HG03439 (cell line): ENCODE data around the gene ZNF396.
A peak's percentile ranks its signal among the peaks of the same experiment; 100 is the strongest.

Experiments used
- ATAC-seq: cut with Tn5 transposase; IDR thresholded peaks from one replicate; pipeline ENCODE4 v1.9.1; 2021; ENCODE audit warnings: mild to moderate bottlenecking, moderate library complexity; ENCODE audit not compliant: unreplicated experiment

Gene ZNF396

DNA sequence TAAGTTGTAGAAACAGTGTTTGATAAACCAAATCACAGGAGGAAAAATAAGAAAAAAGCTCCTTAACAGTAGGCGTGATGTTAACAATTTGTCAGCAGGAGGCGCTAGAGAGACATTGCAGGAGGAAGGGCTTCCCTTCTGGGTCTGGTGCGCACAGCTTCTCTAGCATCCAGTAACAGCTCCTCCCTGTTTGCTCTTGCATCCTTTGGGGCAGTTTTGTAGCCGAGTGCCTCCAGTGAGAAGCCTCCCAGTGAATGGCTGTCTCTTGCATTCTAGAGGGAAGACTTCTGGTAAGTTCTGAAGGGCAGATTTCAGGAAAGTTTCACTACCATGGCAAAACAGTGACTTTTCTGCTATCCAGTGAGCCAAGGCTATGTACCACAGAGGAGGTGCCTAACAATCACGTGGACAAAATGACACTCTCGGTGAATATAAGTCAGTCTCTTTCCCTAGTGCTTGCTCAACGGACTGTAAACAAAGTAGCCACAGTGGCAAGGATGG lies 9.5 kb upstream of the ZNF396 start:
- ATAC-seq = peak; percentile 88

- ATAC-seq = no peak
Measured at GRCh38 chr18:35383136-35383535, 6.0 kb upstream of the ZNF396 start.

- ATAC-seq = no peak
Measured at GRCh38 chr18:35379421-35379820, 2.3 kb upstream of the ZNF396 start.

GRCh38 chr18:35378574-35378896 lies 1.4 kb upstream of the ZNF396 start:
- ATAC-seq = no peak

- ATAC-seq = no peak
Measured at GRCh38 chr18:35377875-35378573, 887 bp upstream of the ZNF396 start.

DNA sequence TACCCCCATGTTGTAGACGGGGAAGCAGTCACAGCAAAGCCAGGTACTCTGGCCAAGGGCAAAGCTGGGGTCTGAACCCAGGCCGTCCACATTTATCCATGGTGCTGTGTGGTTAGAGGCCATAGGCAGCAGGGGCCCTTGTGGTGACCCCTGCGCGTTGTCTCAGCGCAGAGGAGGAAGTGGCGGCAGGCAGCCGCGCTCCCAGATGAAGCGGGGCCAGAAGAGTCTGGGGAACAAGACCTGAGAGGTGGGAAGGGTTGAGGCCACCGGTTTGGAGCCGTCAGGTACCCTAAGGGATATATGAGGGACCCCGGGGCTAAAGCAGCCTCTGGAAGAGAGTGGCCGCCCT lies 770 bp downstream of the ZNF396 start:
- ATAC-seq = peak; percentile 51

GRCh38 chr18:35374708-35375107 lies 2.4 kb downstream of the ZNF396 start:
- ATAC-seq = no peak

GRCh38 chr18:35371412-35372195 lies 5.5 kb downstream of the ZNF396 start:
- no peak for ATAC-seq

- no peak for ATAC-seq
Measured at GRCh38 chr18:35369126-35369525, 8.0 kb downstream of the ZNF396 start.

DNA sequence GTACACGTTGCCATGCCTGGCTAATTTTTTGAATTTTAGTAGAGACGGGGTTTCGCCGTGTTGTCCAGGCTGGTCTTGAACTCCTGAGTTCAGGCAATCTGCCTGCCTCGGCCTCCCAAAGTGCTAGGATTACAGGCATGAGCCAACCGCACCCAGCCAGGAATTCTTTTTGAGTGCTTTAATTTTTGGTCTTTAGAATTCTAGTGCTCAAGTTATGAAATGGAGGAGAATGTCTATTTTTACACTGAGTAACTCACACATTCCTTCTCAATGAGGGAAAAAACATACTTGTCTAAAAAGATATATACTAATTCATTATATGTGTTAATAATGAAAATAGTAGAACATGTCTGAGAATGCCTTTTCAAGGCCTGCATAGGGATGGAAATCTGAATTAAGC lies 8.5 kb downstream of the ZNF396 start:
- no peak for ATAC-seq

GRCh38 chr18:35362531-35362930 lies 14.6 kb downstream of the ZNF396 start:
- ATAC-seq = no peak

- ATAC-seq = no peak
Measured at GRCh38 chr18:35361570-35362321, 15.4 kb downstream of the ZNF396 start.

DNA sequence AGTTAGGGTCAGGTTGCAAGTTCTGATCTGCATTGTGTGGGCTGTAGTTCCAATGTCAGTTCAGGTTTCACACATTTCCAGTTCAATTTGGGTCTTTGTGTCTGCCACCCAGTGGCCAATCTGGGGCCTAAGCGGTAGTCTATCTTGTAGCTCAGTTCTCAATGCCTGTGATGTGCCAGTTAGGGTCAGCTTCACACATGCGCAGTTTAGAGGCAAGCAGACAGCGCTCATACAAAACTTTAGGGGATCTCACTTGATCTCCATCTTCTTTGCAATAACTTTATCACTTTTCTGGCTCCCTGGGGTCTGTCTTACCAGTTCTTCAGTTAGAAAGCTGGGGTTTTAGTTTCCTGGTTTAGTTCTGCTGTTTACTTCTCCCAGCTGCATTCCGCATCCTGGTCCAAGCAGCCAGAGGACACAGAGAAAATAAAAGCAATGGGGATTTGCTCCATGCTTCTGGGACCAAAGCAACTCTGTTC lies 22.0 kb downstream of the ZNF396 start:
- peak; percentile 99 for ATAC-seq

- no peak for ATAC-seq
Measured at GRCh38 chr18:35352778-35353177, 24.4 kb downstream of the ZNF396 start.

GRCh38 chr18:35352283-35352682 lies 24.9 kb downstream of the ZNF396 start:
- no peak for ATAC-seq

GRCh38 chr18:35348001-35348400 lies 29.1 kb downstream of the ZNF396 start:
- no peak for ATAC-seq

DNA sequence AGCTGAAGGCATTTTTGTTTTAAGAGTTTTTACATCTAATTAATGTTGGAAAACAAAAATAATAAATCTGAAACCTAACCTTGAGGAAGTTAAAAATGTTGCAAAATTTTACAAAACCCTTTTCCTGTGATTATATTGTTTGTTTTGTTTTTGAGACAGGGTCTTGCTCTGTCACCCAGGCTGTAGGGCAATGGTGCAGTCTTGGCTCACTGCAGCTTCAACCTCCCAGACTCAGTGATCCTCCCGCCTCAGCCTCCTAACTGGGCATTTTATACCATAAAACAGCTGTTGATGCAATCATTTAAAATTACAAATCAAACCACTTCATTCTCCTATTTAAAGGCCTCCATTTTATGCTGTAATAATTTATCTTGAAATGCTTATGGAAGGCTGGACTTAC lies 31.2 kb downstream of the ZNF396 start:
- no peak for ATAC-seq

DNA sequence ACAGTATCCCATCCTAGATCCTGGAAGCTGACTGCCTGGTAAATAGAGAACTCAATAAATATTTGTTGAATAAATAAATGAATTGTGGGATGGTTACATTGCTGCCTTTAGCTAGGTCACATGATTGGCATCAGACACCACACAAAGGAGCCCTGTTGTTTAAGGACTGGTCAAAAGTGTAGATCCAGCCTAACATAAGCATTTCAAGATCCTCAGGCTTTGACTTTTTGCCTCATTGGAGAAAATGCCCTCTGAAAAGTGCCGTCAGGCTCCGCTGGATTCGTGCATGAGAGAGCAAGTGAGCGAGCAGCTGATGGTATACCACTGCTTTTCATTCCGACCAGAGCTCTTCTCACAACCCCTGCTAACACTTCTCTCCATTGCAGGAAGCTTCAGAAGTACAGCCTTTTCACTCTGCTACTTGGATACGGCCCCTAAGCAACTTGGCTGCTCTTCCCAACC lies 31.6 kb downstream of the ZNF396 start:
- ATAC-seq = no peak

GRCh38 chr18:35344736-35345459 lies 32.2 kb downstream of the ZNF396 start:
- ATAC-seq = no peak

GRCh38 chr18:35343936-35344735 lies 33.0 kb downstream of the ZNF396 start, which contains the start of gene ZNF24:
ZNF24 (minus strand) TSS chr18:35344420; CDS start chr18:35340650, 3,770 bp downstream.
- peak; percentile 93 for ATAC-seq
